ENCODE results near the gene SHISA2.

DNA sequence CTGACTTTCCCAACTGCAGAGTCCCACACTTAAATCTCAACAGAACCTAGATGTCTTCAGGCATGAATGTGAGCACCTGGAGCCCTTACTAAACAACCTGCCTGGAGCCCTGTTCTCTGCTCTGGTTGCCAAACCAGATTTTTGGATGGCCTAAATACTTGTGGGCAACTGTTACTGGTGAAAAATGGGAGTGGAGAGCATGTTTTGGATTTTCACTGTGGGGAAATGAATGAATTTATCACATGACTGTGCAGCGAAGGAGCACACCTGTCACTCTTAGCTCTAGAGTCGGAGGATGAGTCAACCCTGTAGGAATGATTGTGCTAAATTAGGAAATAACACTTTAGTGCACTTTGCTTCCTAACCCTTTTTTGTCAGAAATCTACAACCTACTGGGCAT is 30.3 kb downstream of the SHISA2 start:
- TF ChIP-seq, protein P1, sequence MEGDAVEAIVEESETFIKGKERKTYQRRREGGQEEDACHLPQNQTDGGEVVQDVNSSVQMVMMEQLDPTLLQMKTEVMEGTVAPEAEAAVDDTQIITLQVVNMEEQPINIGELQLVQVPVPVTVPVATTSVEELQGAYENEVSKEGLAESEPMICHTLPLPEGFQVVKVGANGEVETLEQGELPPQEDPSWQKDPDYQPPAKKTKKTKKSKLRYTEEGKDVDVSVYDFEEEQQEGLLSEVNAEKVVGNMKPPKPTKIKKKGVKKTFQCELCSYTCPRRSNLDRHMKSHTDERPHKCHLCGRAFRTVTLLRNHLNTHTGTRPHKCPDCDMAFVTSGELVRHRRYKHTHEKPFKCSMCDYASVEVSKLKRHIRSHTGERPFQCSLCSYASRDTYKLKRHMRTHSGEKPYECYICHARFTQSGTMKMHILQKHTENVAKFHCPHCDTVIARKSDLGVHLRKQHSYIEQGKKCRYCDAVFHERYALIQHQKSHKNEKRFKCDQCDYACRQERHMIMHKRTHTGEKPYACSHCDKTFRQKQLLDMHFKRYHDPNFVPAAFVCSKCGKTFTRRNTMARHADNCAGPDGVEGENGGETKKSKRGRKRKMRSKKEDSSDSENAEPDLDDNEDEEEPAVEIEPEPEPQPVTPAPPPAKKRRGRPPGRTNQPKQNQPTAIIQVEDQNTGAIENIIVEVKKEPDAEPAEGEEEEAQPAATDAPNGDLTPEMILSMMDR (IDR thresholded peaks at IDR 0.05) = no peak
- no peak for TF ChIP-seq POLR2A (IDR thresholded peaks at IDR 0.05)
